GM10266 (cell line): Measurements from ENCODE around the gene WDSUB1.

Experiments used
- DNase-seq: peaks from one replicate; pipeline ENCODE4 v3.0.0; 2012; ENCODE audit errors: extremely low spot score
- CTCF ChIP-seq: IDR thresholded peaks from 2 replicates; pipeline ENCODE4 v1.5.1; 2012; ENCODE audit warnings: mild to moderate bottlenecking, low read depth; ENCODE audit not compliant: control insufficient read depth, insufficient read depth; ENCODE audit errors: missing control alignments

The WDSUB1 gene

GRCh38 chr2:159283529-159283928 lies 3.0 kb downstream of the WDSUB1 start:
- TF ChIP-seq CTCF = no peak

GRCh38 chr2:159281002-159281401 lies 5.5 kb downstream of the WDSUB1 start:
- DNase-seq = no peak
- TF ChIP-seq CTCF = no peak

More at GRCh38 chr2:159283529-159283928, 3.0 kb downstream of the WDSUB1 start:
- DNase-seq = no peak

GRCh38 chr2:159279700-159280099 lies 6.8 kb downstream of the WDSUB1 start:
- TF ChIP-seq CTCF = no peak
- DNase-seq = no peak

GRCh38 chr2:159275111-159275510 lies 11.4 kb downstream of the WDSUB1 start:
- no peak for TF ChIP-seq CTCF

GRCh38 chr2:159272156-159272555 lies 14.3 kb downstream of the WDSUB1 start:
- no peak for TF ChIP-seq CTCF
- no peak for DNase-seq

More at GRCh38 chr2:159275111-159275510, 11.4 kb downstream of the WDSUB1 start:
- DNase-seq = no peak

GRCh38 chr2:159270744-159271379 lies 15.6 kb downstream of the WDSUB1 start:
- TF ChIP-seq CTCF = no peak

GRCh38 chr2:159267921-159268320 lies 18.6 kb downstream of the WDSUB1 start:
- no peak for TF ChIP-seq CTCF
- DNase-seq = no peak

More at GRCh38 chr2:159270744-159271379, 15.6 kb downstream of the WDSUB1 start:
- DNase-seq = no peak
